Ascending aorta (tissue), 2 donors: Measurements from ENCODE around the gene IMP4. TPM values are rescaled to one million over a fixed set of nuclear protein-coding genes. Genes with fewer than 3 reads are reported as not detected.

Experiments
- DNase-seq, 2 donors: peaks; one replicate each; pipeline ENCODE4 v3.0.0-alpha.2; 2019; ENCODE audit warnings: low spot score in 2 of 2
- H3K27ac ChIP-seq, 2 donors: fragments of 200-600 bp; sonication (generic); one replicate each; pipeline ENCODE4 v1.5.1; 2016 to 2017; ENCODE audit warnings: mild to moderate bottlenecking in 1 of 2
- H3K27me3 ChIP-seq: fragments of 200-600 bp; sonication (generic); one replicate; pipeline ENCODE4 v1.5.1; 2017
- H3K36me3 ChIP-seq, 2 donors: fragments of 200-600 bp; sonication (generic); one replicate each; pipeline ENCODE4 v1.5.1; 2016
- H3K4me1 ChIP-seq, 2 donors: fragments of 200-600 bp; sonication (generic); one replicate each; pipeline ENCODE4 v1.5.1; 2016 to 2017; ENCODE audit warnings: mild to moderate bottlenecking in 1 of 2
- H3K4me3 ChIP-seq, 2 donors: fragments of 200-600 bp; sonication (generic); one replicate each; pipeline ENCODE4 v1.5.1; 2016 to 2017; ENCODE audit warnings: mild to moderate bottlenecking in 1 of 2
- H3K9me3 ChIP-seq, 2 donors: fragments of 200-600 bp; sonication (generic); one replicate each; pipeline ENCODE4 v1.5.1; 2016
- CTCF ChIP-seq, 3 experiments: fragments of 200-600 bp in 2 of 3; fragments of 450-650 bp in 1 of 3; sonication (generic) in 2 of 3; IDR thresholded peaks; one replicate each; pipeline ENCODE4 v1.5.1; 2016 to 2019; ENCODE audit warnings: antibody characterized with exemption in 3 of 3, mild to moderate bottlenecking in 1 of 3, moderate library complexity in 1 of 3
- intact Hi-C: fragments of 100-400 bp; cut with DNase I; formaldehyde crosslinking; loops from one replicate; pipeline ENCODE4 v1.15.1; 2023
- total RNA-seq: library from RNA; depleted of rRNA; stranded (reverse); fragments of >200 nt; gene quantifications from one replicate; pipeline ENCODE4 v1.1.0, GENCODE V29; 2016

The IMP4 gene
- total RNA-seq, 1 donor from 2014 or later = 97.9 TPM

DNA sequence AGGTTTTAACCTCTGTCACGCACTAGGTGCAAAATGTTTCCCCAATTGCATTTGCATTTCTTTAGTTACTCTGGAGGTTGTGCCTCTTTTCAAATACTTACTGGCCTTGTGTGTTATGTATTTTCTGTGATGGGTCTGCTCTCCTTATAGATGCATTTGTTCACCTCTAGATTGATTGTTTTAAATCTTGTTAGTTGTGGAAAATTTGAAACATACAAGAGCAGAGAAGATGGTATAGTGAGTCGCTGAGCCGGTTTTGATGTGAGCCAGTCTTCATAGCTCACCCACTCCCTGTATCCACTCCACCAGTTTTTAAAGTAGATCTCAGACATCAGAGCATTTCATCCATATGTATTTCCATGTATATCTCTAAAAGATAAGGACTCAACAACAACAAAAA, 6.5 kb downstream of the IMP4 start:
- DNase-seq = no peak
- Histone ChIP-seq H3K4me1 (peaks cover 0 to 5% of the 10 kb centered on the region in 2 donors), H3K36me3 (peaks cover 31 to 46% of the 10 kb centered on the region in 2 donors), H3K27me3 (no peaks in the 10 kb centered on the region), H3K27ac (no peak overlapping the region), H3K4me3 (no peak overlapping the region), H3K9me3 (no peaks in the 10 kb centered on the region)
- TF ChIP-seq CTCF (IDR thresholded peaks at IDR 0.05) = no peak
- intact Hi-C loops = no loop called here

GRCh38 chr2:130351711-130352110, 9.0 kb downstream of the IMP4 start:
- TF ChIP-seq CTCF (IDR thresholded peaks at IDR 0.05) = no peak
- Histone ChIP-seq H3K9me3 (no peaks in the 10 kb centered on the region), H3K27me3 (no peaks in the 10 kb centered on the region), H3K4me1 (peaks cover 6 to 15% of the 10 kb centered on the region in 2 donors), H3K36me3 (peaks cover 7 to 22% of the 10 kb centered on the region in 2 donors), H3K27ac (no peak overlapping the region), H3K4me3 (no peak overlapping the region)
- intact Hi-C loops = loop anchor here (10.0 kb wide), 1 partner anchor 443 kb away; no protein-coding TSS in a partner anchor
- no peak for DNase-seq

GRCh38 chr2:130352237-130352636, 9.5 kb downstream of the IMP4 start:
- Histone ChIP-seq H3K4me1 (peaks cover 6 to 15% of the 10 kb centered on the region in 2 donors), H3K27ac (no peak overlapping the region), H3K27me3 (no peaks in the 10 kb centered on the region), H3K4me3 (no peak overlapping the region), H3K9me3 (no peaks in the 10 kb centered on the region), H3K36me3 (peaks cover 4 to 16% of the 10 kb centered on the region in 2 donors)
- DNase-seq = no peak
- intact Hi-C loops = loop anchor here (10.0 kb wide), 1 partner anchor 443 kb away; no protein-coding TSS in a partner anchor
- no peak for TF ChIP-seq CTCF (IDR thresholded peaks at IDR 0.05)

DNA sequence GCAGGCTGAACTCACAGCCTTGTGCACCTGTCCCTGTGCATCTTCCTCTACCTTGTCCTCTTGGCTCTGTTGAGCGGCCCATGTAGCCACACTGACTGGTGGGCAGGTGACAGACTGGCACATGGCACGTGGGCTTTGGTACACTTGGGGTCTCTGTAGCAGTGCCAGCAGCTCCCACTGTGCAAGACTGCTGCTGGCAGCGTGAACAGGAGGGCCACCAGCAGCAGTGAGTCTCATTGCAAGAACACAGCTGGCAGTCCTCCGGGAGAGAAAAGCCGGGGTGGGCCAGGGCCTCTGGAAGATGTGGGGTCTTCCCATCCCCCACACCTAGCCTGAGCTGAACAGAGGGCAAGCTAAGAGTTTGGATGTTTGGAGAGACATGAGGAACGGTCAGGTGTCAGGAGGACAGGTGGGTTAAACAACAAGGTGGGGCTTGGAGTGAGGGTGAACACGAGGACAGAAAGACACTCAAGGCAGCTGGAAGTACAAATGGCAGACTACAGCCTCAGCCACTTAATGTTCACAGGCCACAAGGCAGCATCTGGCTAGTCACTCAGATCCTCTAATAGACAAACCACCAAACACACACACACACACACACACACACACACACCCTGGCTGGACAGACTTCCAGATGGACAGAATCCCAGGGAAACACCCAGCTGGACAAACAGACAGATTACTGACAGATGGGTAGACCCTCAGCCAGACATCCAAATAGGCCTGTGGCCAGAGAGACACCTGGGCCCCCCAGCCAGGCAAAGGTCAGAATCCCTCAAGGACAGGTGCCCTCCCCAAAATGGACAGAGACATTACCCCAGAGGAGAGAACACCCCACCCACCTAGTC, 10.8 kb downstream of the IMP4 start:
- no peaks in the 10 kb centered on the region for H3K9me3 ChIP-seq
- H3K27me3 ChIP-seq = no peaks in the 10 kb centered on the region
- peaks cover 0 to 4% of the 10 kb centered on the region in 2 donors for H3K36me3 ChIP-seq
- peaks cover 6 to 15% of the 10 kb centered on the region in 2 donors for H3K4me1 ChIP-seq
- H3K4me3 ChIP-seq = no peak overlapping the region
- no peak for DNase-seq
- TF ChIP-seq CTCF (IDR thresholded peaks at IDR 0.05) = no peak
- intact Hi-C loops = loop anchor here (10.0 kb wide), 1 partner anchor 441 kb away; no protein-coding TSS in a partner anchor
- no peak overlapping the region for H3K27ac ChIP-seq

DNA sequence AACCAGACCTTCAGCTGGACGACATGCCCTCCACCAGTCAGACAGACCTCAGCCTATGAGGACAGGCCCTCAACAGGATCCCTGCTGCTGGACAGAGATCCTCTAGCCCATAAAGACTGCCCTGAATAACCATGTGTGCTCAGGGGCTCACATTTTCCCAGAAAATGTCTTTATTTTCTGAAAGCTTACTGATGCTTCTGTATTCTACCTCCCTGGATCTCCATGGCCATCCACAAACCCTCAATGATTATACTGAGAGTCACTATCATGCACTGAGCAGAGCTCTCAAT, 11.4 kb downstream of the IMP4 start:
- intact Hi-C loops = loop anchor here (10.0 kb wide), 1 partner anchor 441 kb away; no protein-coding TSS in a partner anchor
- peaks cover 6 to 15% of the 10 kb centered on the region in 2 donors for H3K4me1 ChIP-seq
- no peaks in the 10 kb centered on the region for H3K9me3 ChIP-seq
- no peak for DNase-seq
- H3K27me3 ChIP-seq = no peaks in the 10 kb centered on the region
- no peak overlapping the region for H3K27ac ChIP-seq
- no peak for TF ChIP-seq CTCF (IDR thresholded peaks at IDR 0.05)
- H3K36me3 ChIP-seq = no peaks in the 10 kb centered on the region
- no peak overlapping the region for H3K4me3 ChIP-seq
